AG04450 (cell line): ENCODE data around the gene UNC5A. TPM values are rescaled to one million over a fixed set of nuclear protein-coding genes. Genes with fewer than 3 reads are reported as not detected.

Experiments used
- CTCF ChIA-PET: fragments of 300-600, 350-600 bp; formaldehyde crosslinking; extraction: SDS; loops from one replicate; lab custom pipeline; 2022; ENCODE audit warnings: antibody characterized with exemption, inconsistent platforms; lab: Charles Lee
- POLR2A ChIA-PET: fragments of 350-600 bp; formaldehyde crosslinking; extraction: SDS; loops from one replicate; lab custom pipeline; 2021; ENCODE audit warnings: antibody characterized with exemption, inconsistent platforms; lab: Yijun Ruan, JAX
- DNase-seq: peaks from one replicate; pipeline ENCODE4 v3.0.0-alpha.2; 2011; ENCODE audit warnings: low read depth, low spot score
- H3K27ac ChIP-seq: one replicate; pipeline ENCODE4 v1.5.1; 2012; ENCODE audit warnings: low read depth, low read length, control low read depth
- H3K27me3 ChIP-seq: one replicate; pipeline ENCODE4 v1.6.0; 2012; ENCODE audit warnings: low read length; ENCODE audit not compliant: control insufficient read depth, insufficient read depth
- H3K4me3 ChIP-seq: 2 replicates; pipeline ENCODE4 v1.5.1; 2011; ENCODE audit warnings: mild to moderate bottlenecking, low read depth, low read length, control low read depth
- H3K9me3 ChIP-seq: 2 replicates; pipeline ENCODE4 v1.5.1; 2012; ENCODE audit warnings: low read length; ENCODE audit not compliant: control insufficient read depth, insufficient read depth
- polyA plus RNA-seq: library from polyadenylated mRNA; depleted of rRNA; stranded (reverse); fragments of >200 nt; gene quantifications from 2 replicates; pipeline ENCODE4 v1.2.3, GENCODE V29; 2011
- TF ChIP-seq, protein P1 (sequence below): IDR thresholded peaks from 2 replicates; pipeline ENCODE4 v1.5.1; 2011; ENCODE audit warnings: low read depth, low read length, control low read depth, inconsistent platforms

Gene UNC5A
- polyA plus RNA-seq, 1 experiment, result not detected

GRCh38 chr5:176817841-176818377 is 7.5 kb downstream of the UNC5A start:
- CTCF ChIA-PET, result interaction anchor here (0.6 kb wide), 1 partner anchor 20 kb away, joined by 5 read pairs; no protein-coding TSS in a partner anchor
- H3K27ac ChIP-seq, result no peak overlapping the region

DNA sequence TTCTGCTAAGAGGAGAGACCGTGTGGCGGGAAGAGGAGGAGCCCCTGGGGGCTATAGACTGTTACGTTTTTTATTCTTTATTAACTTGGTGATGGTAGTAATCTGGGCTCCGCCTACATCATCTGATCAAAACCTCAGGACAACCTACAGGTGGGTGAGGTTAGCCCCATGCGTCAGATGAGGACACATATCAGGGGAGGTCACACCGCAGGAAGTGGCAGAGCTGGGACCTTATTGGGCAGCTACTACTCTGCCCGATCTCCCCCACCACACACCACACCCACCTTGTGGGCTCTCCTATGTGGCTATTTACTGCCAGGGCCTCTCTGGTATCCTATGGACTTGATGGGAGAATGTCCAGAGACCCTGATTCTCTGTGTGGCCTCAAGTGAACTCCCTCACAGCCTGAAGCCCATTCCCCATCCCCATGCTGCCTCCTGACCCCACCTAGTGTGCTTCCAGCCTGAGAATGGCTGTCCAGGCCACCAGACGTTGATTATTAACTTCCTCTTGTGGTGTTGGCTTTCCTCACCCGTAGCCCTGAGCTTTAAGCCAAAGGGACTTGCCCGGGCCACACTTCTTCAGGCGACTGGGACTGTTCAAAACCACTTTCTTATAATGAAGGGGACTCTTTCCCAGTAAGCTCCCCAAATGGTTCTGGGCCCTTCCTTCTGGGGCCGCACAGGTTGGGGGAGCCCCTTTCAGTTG is 8.2 kb downstream of the UNC5A start:
- no peak overlapping the region for H3K4me3 ChIP-seq
- no peak for DNase-seq
- CTCF ChIA-PET, result no interaction called here
- POLR2A ChIA-PET, result no interaction called here
- H3K9me3 ChIP-seq, result no peaks in the 10 kb centered on the region; the same call in 1 of the 2 replicates
- peaks cover 54% of the 10 kb centered on the region for H3K27me3 ChIP-seq
- no peak overlapping the region for H3K27ac ChIP-seq
- TF ChIP-seq, protein P1, sequence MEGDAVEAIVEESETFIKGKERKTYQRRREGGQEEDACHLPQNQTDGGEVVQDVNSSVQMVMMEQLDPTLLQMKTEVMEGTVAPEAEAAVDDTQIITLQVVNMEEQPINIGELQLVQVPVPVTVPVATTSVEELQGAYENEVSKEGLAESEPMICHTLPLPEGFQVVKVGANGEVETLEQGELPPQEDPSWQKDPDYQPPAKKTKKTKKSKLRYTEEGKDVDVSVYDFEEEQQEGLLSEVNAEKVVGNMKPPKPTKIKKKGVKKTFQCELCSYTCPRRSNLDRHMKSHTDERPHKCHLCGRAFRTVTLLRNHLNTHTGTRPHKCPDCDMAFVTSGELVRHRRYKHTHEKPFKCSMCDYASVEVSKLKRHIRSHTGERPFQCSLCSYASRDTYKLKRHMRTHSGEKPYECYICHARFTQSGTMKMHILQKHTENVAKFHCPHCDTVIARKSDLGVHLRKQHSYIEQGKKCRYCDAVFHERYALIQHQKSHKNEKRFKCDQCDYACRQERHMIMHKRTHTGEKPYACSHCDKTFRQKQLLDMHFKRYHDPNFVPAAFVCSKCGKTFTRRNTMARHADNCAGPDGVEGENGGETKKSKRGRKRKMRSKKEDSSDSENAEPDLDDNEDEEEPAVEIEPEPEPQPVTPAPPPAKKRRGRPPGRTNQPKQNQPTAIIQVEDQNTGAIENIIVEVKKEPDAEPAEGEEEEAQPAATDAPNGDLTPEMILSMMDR, result no peak

More at GRCh38 chr5:176817841-176818377, 7.5 kb downstream of the UNC5A start:
- TF ChIP-seq, protein P1, result no peak
- POLR2A ChIA-PET, result no interaction called here
- no peak for DNase-seq
- Histone ChIP-seq H3K9me3 (no peaks in the 10 kb centered on the region; the same call in 1 of the 2 replicates), H3K4me3 (peak overlapping the region; percentile 25; the same call in 1 of the 2 replicates), H3K27me3 (peaks cover 59% of the 10 kb centered on the region)

DNA sequence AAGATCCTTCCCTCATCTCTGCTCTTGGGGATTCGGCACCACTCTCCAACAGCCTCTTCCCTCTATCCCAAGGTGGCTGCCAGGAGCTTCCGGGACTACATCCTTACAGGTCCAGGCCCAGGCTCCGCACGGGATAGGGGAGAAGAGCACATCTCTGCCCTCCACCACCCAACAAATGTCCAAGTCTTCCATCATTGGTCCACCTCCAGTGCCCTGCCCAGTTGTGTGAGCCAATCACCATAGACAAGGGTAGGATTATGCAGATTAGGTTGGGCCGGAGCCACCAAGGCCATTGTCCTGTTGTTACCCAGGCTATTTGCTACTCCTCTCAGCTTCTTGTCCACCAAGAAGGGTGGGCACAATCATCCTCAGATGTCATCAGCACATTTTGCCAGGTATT is 9.1 kb downstream of the UNC5A start:
- ChIA-PET CTCF (no interaction called here), POLR2A (no interaction called here)
- H3K27me3 ChIP-seq, result peaks cover 50% of the 10 kb centered on the region
- TF ChIP-seq, protein P1, result no peak
- H3K27ac ChIP-seq, result no peak overlapping the region
- H3K9me3 ChIP-seq, result no peaks in the 10 kb centered on the region; the same call in 1 of the 2 replicates
- DNase-seq, result no peak
- H3K4me3 ChIP-seq, result no peak overlapping the region

GRCh38 chr5:176820937-176821336 is 10.6 kb downstream of the UNC5A start:
- no peaks in the 10 kb centered on the region; the same call in 1 of the 2 replicates for H3K9me3 ChIP-seq
- H3K27ac ChIP-seq, result no peak overlapping the region
- H3K4me3 ChIP-seq, result no peak overlapping the region
- ChIA-PET CTCF (no interaction called here), POLR2A (interaction anchor here (0.6 kb wide), 1 partner anchor 37 kb away, joined by 3 read pairs; no protein-coding TSS in a partner anchor)
- no peak for DNase-seq
- peaks cover 40% of the 10 kb centered on the region for H3K27me3 ChIP-seq
- TF ChIP-seq, protein P1, result no peak

GRCh38 chr5:176821441-176821840 is 11.1 kb downstream of the UNC5A start:
- ChIA-PET POLR2A (no interaction called here), CTCF (no interaction called here)
- TF ChIP-seq, protein P1, result no peak
- Histone ChIP-seq H3K27me3 (peaks cover 38% of the 10 kb centered on the region), H3K9me3 (no peaks in the 10 kb centered on the region; the same call in 1 of the 2 replicates), H3K27ac (no peak overlapping the region), H3K4me3 (no peak overlapping the region)
- no peak for DNase-seq
